ENCODE results near the gene INHBE. TPM values are rescaled to one million over a fixed set of nuclear protein-coding genes. Genes with fewer than 3 reads are reported as not detected.

INHBE gene
- total and polyA plus RNA-seq, 7 donors, result 0.18 to 6.8 (median 0.57) TPM

DNA sequence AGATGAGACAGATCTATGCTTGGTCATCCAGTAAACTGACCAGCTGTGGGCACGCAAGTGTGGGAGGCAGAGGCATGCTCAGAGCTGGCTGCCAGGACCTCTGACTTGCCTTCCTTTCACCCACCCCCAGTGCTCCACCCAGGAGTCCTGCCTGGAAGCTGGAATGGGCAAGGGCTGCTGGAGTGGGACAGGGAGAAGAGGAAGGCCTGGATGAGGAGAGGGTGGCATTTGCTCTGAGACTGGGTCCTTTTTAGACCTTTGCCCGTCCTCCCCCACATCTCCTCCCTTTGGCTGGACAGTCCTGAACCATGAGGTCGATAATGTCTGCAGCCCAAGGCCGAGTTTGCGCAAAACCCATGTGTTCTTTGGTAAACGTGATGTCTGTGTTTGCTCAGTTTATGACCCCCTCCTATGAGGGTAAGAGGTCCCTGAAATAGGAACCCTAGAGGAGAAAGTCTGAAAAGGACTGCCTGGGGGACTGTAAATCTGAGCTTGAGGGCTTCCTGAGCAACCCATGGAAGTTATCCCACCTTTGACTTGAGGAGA lies 3.8 kb upstream of the INHBE start:
- WGBS, 3 donors, result 77 to 85% (median 78%) methylated on average over 6 of the region's 6 CpGs
- no peak for TF ChIP-seq CTCF (IDR thresholded peaks at IDR 0.05)
- ATAC-seq, result no peak

GRCh38 chr12:57452181-57452936 lies 2.7 kb upstream of the INHBE start:
- peaks cover 35% of the 10 kb centered on the region for H3K4me1 ChIP-seq
- H3K4me3 ChIP-seq, result peak overlapping the region; percentile 39

More for the DNA sequence above, 3.8 kb upstream of the INHBE start:
- Histone ChIP-seq H3K4me3 (no peak overlapping the region), H3K27ac (no peak overlapping the region), H3K36me3 (ENCODE audit: insufficient read depth in 1 of 2, low read depth in 1 of 2) (no peaks in the 10 kb centered on the region), H3K27me3 (ENCODE audit: insufficient read depth in 3 of 3, low read length in 2 of 3) (no peaks in the 10 kb centered on the region), H3K4me1 (peaks cover 34% of the 10 kb centered on the region), H3K9me3 (no peaks in the 10 kb centered on the region)
- intact Hi-C loops (cut with DNase I), result loop anchor here in 1 of 2 donors (5.0 kb wide), 1 partner anchor 149 kb away; no protein-coding TSS in a partner anchor
- no peak for DNase-seq

GRCh38 chr12:57452937-57453509 lies 2.1 kb upstream of the INHBE start:
- Histone ChIP-seq H3K27me3 (ENCODE audit: insufficient read depth in 3 of 3, low read length in 2 of 3) (no peaks in the 10 kb centered on the region), H3K36me3 (ENCODE audit: insufficient read depth in 1 of 2, low read depth in 1 of 2) (no peaks in the 10 kb centered on the region), H3K9me3 (no peaks in the 10 kb centered on the region), H3K4me1 (peaks cover 35% of the 10 kb centered on the region), H3K27ac (peak overlapping the region; percentile 87), H3K4me3 (peak overlapping the region; percentile 39)
- peak; percentile 90 for TF ChIP-seq CTCF (IDR thresholded peaks at IDR 0.05)
- ATAC-seq (peak; percentile 71 to 87 (median 81)), DNase-seq (peak; percentile 80 to 90)
- 18 to 24% (median 22%) methylated on average over 7 of the region's 7 CpGs for WGBS, 3 donors
- intact Hi-C loops (cut with DNase I), result loop anchor here (2.0 to 5.0 kb wide), 2 partner anchors 146 to 151 kb away; no protein-coding TSS in a partner anchor

More at GRCh38 chr12:57452181-57452936, 2.7 kb upstream of the INHBE start:
- Histone ChIP-seq H3K36me3 (ENCODE audit: insufficient read depth in 1 of 2, low read depth in 1 of 2) (no peaks in the 10 kb centered on the region), H3K9me3 (no peaks in the 10 kb centered on the region), H3K27ac (peak overlapping the region; percentile 87), H3K27me3 (ENCODE audit: insufficient read depth in 3 of 3, low read length in 2 of 3) (no peaks in the 10 kb centered on the region)
- WGBS, 3 donors, result 7 to 13% (median 9%) methylated on average over 9 of the region's 9 CpGs
- intact Hi-C loops (cut with DNase I), result loop anchor here (2.0 to 5.0 kb wide), 2 partner anchors 146 to 150 kb away; no protein-coding TSS in a partner anchor
- no peak for TF ChIP-seq CTCF (IDR thresholded peaks at IDR 0.05)
- DNase-seq, result peak; percentile 38 to 64
- ATAC-seq, result peak; percentile 79 to 88 (median 83)

DNA sequence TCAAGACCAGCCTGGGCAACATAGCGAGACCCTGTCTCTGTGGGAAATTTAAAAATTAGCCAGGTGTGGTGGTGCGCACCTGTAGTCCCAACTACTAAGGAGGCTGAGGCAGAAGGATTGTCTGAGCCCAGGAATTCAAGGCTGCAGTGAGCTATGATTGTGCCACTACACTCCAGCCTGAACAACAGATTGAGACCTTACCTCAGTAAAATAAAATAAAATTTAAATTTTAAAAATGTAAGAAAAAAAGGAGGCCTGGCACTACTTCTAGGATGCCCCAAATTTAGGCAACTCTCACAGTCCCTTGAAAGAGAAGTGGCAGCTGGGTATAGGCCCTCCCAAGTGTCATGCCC lies 918 bp upstream of the INHBE start:
- no peaks in the 10 kb centered on the region for H3K36me3 ChIP-seq (ENCODE audit: insufficient read depth in 1 of 2, low read depth in 1 of 2)
- H3K4me1 ChIP-seq, result peaks cover 35% of the 10 kb centered on the region

More for the DNA sequence above, 918 bp upstream of the INHBE start:
- no peak for ATAC-seq
- no peak for TF ChIP-seq CTCF (IDR thresholded peaks at IDR 0.05)
- 96 to 100% (median 99%) methylated on average over 2 of the region's 2 CpGs for WGBS, 3 donors
- intact Hi-C loops (cut with DNase I), result loop anchor here in 1 of 2 donors (5.0 kb wide), 1 partner anchor 152 kb away; no protein-coding TSS in a partner anchor
- H3K27me3 ChIP-seq (ENCODE audit: insufficient read depth in 3 of 3, low read length in 2 of 3), result no peaks in the 10 kb centered on the region
- H3K4me3 ChIP-seq, result no peak overlapping the region
- no peaks in the 10 kb centered on the region for H3K9me3 ChIP-seq
- no peak for DNase-seq
- peak overlapping the region; percentile 65 for H3K27ac ChIP-seq
